ENCODE results near the gene TMEM145.

GRCh38 chr19:42315024-42315423 lies 1.9 kb downstream of the TMEM145 start:
- no peak for TF ChIP-seq POLR2A (IDR thresholded peaks at IDR 0.05)
- TF ChIP-seq CTCF (IDR thresholded peaks at IDR 0.05), result no peak

Data from prostate gland (tissue), 2 donors.